HEK293 (cell line): Measurements from ENCODE around the gene DROSHA.

Experiments used
- CTCF ChIA-PET: fragments of 350-600 bp; formaldehyde crosslinking; extraction: SDS; loops from one replicate; lab custom pipeline; 2021; ENCODE audit warnings: antibody characterized with exemption; lab: Yijun Ruan, JAX
- POLR2A ChIA-PET: fragments of 300-600 bp; formaldehyde crosslinking; extraction: SDS; loops from one replicate; lab custom pipeline; 2020; ENCODE audit warnings: antibody characterized with exemption, inconsistent platforms; lab: Yijun Ruan, JAX
- H3K27ac ChIP-seq: fragments of 200-500 bp; sonication (Bioruptor generic); 2 replicates; pipeline ENCODE4 v1.5.1; 2014; ENCODE audit warnings: low read depth, low read length, control low read depth, inconsistent platforms; ENCODE audit errors: extremely low read depth
- H3K36me3 ChIP-seq, 2 experiments: fragments of 200-500 bp in 1 of 2; sonication (Bioruptor generic) in 1 of 2; 1 replicate in 1 of 2; 2 replicates in 1 of 2; pipeline ENCODE4 v1.5.1; 2014 to 2017; ENCODE audit warnings: inconsistent platforms in 2 of 2, low read length in 2 of 2; ENCODE audit not compliant: control insufficient read depth in 2 of 2, insufficient read depth in 1 of 2
- H3K4me1 ChIP-seq: fragments of 200-500 bp; sonication (Bioruptor generic); 2 replicates; pipeline ENCODE4 v1.5.1; 2014; ENCODE audit warnings: mild to moderate bottlenecking, low read length, inconsistent platforms; ENCODE audit not compliant: control insufficient read depth, insufficient read depth
- H3K4me3 ChIP-seq: 2 replicates; pipeline ENCODE4 v1.5.1; 2011; ENCODE audit warnings: low read depth, mild to moderate bottlenecking, control low read depth, low read length, moderate library complexity
- H3K9me3 ChIP-seq: fragments of 200-500 bp; sonication (Bioruptor generic); 2 replicates; pipeline ENCODE4 v1.5.1; 2014; ENCODE audit warnings: low read depth, low read length, inconsistent platforms; ENCODE audit not compliant: control insufficient read depth, insufficient read depth
- BCL11A ChIP-seq: fragments of 450-650 bp; formaldehyde crosslinking; IDR thresholded peaks from 2 replicates; pipeline ENCODE4 v1.5.1; 2016; ENCODE audit warnings: low read depth, missing biosample characterization, missing genetic modification characterization
- GLI4 ChIP-seq: fragments of 450-650 bp; formaldehyde crosslinking; IDR thresholded peaks from 2 replicates; pipeline ENCODE4 v1.5.1; 2016; ENCODE audit warnings: missing biosample characterization, missing genetic modification characterization
- KLF8 ChIP-seq: fragments of 450-650 bp; formaldehyde crosslinking; IDR thresholded peaks from 2 replicates; pipeline ENCODE4 v1.5.1; 2016; ENCODE audit warnings: missing biosample characterization, missing genetic modification characterization
- MEIS1 ChIP-seq: sonication (generic); formaldehyde crosslinking; IDR thresholded peaks from 2 replicates; pipeline ENCODE4 v1.8.1; 2022; ENCODE audit warnings: missing genetic modification reagents, mild to moderate bottlenecking, borderline replicate concordance
- SALL2 ChIP-seq: fragments of 450-650 bp; formaldehyde crosslinking; IDR thresholded peaks from 2 replicates; pipeline ENCODE4 v1.5.0; 2017; ENCODE audit warnings: missing biosample characterization, mild to moderate bottlenecking, missing genetic modification characterization, borderline replicate concordance
- SCRT1 ChIP-seq: fragments of 450-650 bp; formaldehyde crosslinking; IDR thresholded peaks from 2 replicates; pipeline ENCODE4 v1.5.1; 2016; ENCODE audit warnings: missing biosample characterization, missing genetic modification characterization, borderline replicate concordance
- ZBTB7A ChIP-seq: fragments of 450-650 bp; formaldehyde crosslinking; IDR thresholded peaks from 2 replicates; pipeline ENCODE4 v1.5.1; 2016; ENCODE audit warnings: low read depth, missing biosample characterization, missing genetic modification characterization
- ZFP69B ChIP-seq: fragments of 450-650 bp; formaldehyde crosslinking; IDR thresholded peaks from 2 replicates; pipeline ENCODE4 v1.5.1; 2016; ENCODE audit warnings: missing biosample characterization, missing genetic modification characterization
- ZNF221 ChIP-seq: fragments of 450-650 bp; formaldehyde crosslinking; IDR thresholded peaks from 2 replicates; pipeline ENCODE4 v1.5.1; 2017; ENCODE audit warnings: missing biosample characterization, missing genetic modification characterization, borderline replicate concordance
- ZNF223 ChIP-seq: fragments of 450-650 bp; formaldehyde crosslinking; IDR thresholded peaks from 2 replicates; pipeline ENCODE4 v1.5.1; 2016; ENCODE audit warnings: missing biosample characterization, missing genetic modification characterization
- ZNF311 ChIP-seq: fragments of 450-650 bp; formaldehyde crosslinking; IDR thresholded peaks from 2 replicates; pipeline ENCODE4 v1.5.1; 2017; ENCODE audit warnings: missing biosample characterization, missing genetic modification characterization, borderline replicate concordance
- ZNF416 ChIP-seq: fragments of 450-650 bp; formaldehyde crosslinking; IDR thresholded peaks from 2 replicates; pipeline ENCODE4 v1.5.1; 2016; ENCODE audit warnings: missing biosample characterization, missing genetic modification characterization
- ZNF548 ChIP-seq: fragments of 450-650 bp; formaldehyde crosslinking; IDR thresholded peaks from 2 replicates; pipeline ENCODE4 v1.5.1; 2016; ENCODE audit warnings: missing biosample characterization, missing genetic modification characterization
- ZNF658 ChIP-seq: fragments of 450-650 bp; formaldehyde crosslinking; IDR thresholded peaks from 2 replicates; pipeline ENCODE4; 2016; ENCODE audit warnings: missing biosample characterization, missing genetic modification characterization
- ZNF701 ChIP-seq: fragments of 450-650 bp; formaldehyde crosslinking; IDR thresholded peaks from 2 replicates; pipeline ENCODE4 v1.5.1; 2016; ENCODE audit warnings: missing biosample characterization, missing genetic modification characterization
- ZNF76 ChIP-seq: fragments of 450-650 bp; formaldehyde crosslinking; IDR thresholded peaks from 2 replicates; pipeline ENCODE4; 2016; ENCODE audit warnings: low read depth, missing biosample characterization, missing genetic modification characterization, borderline replicate concordance
- ZNF776 ChIP-seq: fragments of 450-650 bp; formaldehyde crosslinking; IDR thresholded peaks from 2 replicates; pipeline ENCODE4 v1.5.0; 2017; ENCODE audit warnings: missing biosample characterization, missing genetic modification characterization, borderline replicate concordance
- ZNF785 ChIP-seq: fragments of 450-650 bp; formaldehyde crosslinking; IDR thresholded peaks from 2 replicates; pipeline ENCODE4 v1.5.1; 2016; ENCODE audit warnings: missing biosample characterization, missing genetic modification characterization
- ZNF830 ChIP-seq: fragments of 450-650 bp; IDR thresholded peaks from 2 replicates; pipeline ENCODE4 v1.5.0; 2018; ENCODE audit warnings: missing biosample characterization, missing genetic modification characterization, low read depth, mild to moderate bottlenecking, moderate library complexity
- TF ChIP-seq, protein P1 (sequence below): fragments of 450-650 bp; formaldehyde crosslinking; IDR thresholded peaks from 2 replicates; pipeline ENCODE4 v1.5.1; 2016; ENCODE audit warnings: missing biosample characterization, missing genetic modification characterization, low read depth
- TF ChIP-seq, protein P2 (sequence below): fragments of 450-650 bp; formaldehyde crosslinking; IDR thresholded peaks from 2 replicates; pipeline ENCODE4 v1.5.1; 2017; ENCODE audit warnings: missing biosample characterization, missing genetic modification characterization
- TF ChIP-seq, protein P3 (sequence below): fragments of 450-650 bp; IDR thresholded peaks from 2 replicates; pipeline ENCODE4 v1.5.1; 2018; ENCODE audit warnings: missing biosample characterization, missing genetic modification characterization
- TF ChIP-seq, protein P4 (sequence below): fragments of 450-650 bp; formaldehyde crosslinking; IDR thresholded peaks from 2 replicates; pipeline ENCODE4 v1.5.1; 2017; ENCODE audit warnings: missing biosample characterization, missing genetic modification characterization

DROSHA gene

DNA sequence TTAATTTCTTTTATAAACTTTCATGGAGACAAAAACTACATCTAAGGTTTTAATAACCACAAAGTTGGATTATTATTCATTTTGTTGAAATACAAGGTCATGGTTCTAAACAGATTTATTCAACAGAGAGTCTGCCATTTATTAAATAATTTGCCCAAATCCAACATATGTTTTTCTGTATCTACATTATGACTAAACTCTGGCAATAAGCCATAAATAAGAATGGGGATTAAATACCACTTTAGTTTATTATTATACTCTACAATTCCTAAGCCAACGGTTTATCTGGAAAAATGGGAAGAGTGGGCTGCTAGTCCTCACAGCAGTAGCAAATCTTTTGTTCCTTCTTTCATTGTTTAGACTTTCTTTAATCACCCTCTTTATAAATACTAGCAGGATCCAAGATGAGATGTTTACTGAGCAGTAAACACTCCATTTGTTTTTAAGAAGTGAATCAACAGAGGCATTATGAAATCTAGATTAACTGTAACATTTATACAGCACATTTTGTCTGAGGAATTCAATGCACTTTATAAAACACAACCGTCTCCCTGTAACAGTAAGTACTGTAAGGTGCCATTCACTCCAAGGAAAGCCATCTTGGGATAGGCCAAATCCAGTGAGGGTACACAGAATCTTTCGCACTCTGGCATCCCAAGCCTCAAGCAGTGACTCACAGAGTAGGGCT lies 89.7 kb downstream of the DROSHA start:
- Histone ChIP-seq H3K4me1 (no peaks in the 10 kb centered on the region), H3K36me3 (peaks cover 25 to 48% of the 10 kb centered on the region in 2 experiments), H3K27ac (no peak overlapping the region), H3K4me3 (no peak overlapping the region), H3K9me3 (no peaks in the 10 kb centered on the region)
- ChIA-PET POLR2A (no interaction called here), CTCF (no interaction called here)
- no peak for TF ChIP-seq SALL2 (tag by site-specific recombination)
- no peak for TF ChIP-seq ZNF223 (tag by site-specific recombination)
- no peak for TF ChIP-seq ZNF830 (tag by site-specific recombination)
- TF ChIP-seq SCRT1 (tag by site-specific recombination), result no peak
- no peak for TF ChIP-seq ZNF311
- TF ChIP-seq ZNF221, result no peak
- TF ChIP-seq ZFP69B, result no peak
- TF ChIP-seq ZNF658 (tag by site-specific recombination), result no peak
- TF ChIP-seq BCL11A (tag by site-specific recombination), result no peak
- TF ChIP-seq, protein P1, sequence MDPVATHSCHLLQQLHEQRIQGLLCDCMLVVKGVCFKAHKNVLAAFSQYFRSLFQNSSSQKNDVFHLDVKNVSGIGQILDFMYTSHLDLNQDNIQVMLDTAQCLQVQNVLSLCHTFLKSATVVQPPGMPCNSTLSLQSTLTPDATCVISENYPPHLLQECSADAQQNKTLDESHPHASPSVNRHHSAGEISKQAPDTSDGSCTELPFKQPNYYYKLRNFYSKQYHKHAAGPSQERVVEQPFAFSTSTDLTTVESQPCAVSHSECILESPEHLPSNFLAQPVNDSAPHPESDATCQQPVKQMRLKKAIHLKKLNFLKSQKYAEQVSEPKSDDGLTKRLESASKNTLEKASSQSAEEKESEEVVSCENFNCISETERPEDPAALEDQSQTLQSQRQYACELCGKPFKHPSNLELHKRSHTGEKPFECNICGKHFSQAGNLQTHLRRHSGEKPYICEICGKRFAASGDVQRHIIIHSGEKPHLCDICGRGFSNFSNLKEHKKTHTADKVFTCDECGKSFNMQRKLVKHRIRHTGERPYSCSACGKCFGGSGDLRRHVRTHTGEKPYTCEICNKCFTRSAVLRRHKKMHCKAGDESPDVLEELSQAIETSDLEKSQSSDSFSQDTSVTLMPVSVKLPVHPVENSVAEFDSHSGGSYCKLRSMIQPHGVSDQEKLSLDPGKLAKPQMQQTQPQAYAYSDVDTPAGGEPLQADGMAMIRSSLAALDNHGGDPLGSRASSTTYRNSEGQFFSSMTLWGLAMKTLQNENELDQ (tag by site-specific recombination), result no peak
- TF ChIP-seq GLI4 (tag by site-specific recombination), result no peak

DNA sequence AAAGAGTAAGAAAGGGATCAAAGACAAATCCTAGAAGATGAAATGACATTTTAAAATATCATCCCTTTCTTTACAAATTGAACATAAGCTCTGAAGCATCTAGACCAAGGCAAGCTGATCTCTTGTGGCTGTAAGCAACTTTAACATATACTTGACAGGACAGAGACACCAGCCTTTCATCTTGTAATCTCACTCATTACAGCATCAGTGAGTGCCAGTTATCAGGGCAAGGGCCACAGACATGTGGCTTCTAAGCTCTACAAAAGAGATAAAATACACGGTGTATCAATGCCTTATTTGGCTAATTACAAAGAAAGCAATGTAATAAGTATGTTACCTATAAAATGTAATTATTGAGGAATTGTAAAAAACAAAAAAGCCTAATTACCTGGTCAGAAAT lies 95.0 kb downstream of the DROSHA start:
- no peaks in the 10 kb centered on the region for H3K4me1 ChIP-seq
- TF ChIP-seq KLF8 (tag by site-specific recombination) (no peak), ZNF776 (tag by site-specific recombination) (no peak)
- TF ChIP-seq, protein P2, sequence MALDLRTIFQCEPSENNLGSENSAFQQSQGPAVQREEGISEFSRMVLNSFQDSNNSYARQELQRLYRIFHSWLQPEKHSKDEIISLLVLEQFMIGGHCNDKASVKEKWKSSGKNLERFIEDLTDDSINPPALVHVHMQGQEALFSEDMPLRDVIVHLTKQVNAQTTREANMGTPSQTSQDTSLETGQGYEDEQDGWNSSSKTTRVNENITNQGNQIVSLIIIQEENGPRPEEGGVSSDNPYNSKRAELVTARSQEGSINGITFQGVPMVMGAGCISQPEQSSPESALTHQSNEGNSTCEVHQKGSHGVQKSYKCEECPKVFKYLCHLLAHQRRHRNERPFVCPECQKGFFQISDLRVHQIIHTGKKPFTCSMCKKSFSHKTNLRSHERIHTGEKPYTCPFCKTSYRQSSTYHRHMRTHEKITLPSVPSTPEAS (tag by site-specific recombination), result 0 out of 2 replicates have a peak, but pooled peaks have one; percentile 1
- TF ChIP-seq, all 188 proteins: peak for 1
- no peak overlapping the region for H3K27ac ChIP-seq
- no peak overlapping the region for H3K4me3 ChIP-seq
- H3K9me3 ChIP-seq, result no peaks in the 10 kb centered on the region
- POLR2A ChIA-PET, result no interaction called here
- peaks cover 25 to 63% of the 10 kb centered on the region in 2 experiments for H3K36me3 ChIP-seq
- CTCF ChIA-PET, result interaction anchor here (0.6 kb wide), 1 partner anchor 889 kb away, joined by 3 read pairs; no protein-coding TSS in a partner anchor

DNA sequence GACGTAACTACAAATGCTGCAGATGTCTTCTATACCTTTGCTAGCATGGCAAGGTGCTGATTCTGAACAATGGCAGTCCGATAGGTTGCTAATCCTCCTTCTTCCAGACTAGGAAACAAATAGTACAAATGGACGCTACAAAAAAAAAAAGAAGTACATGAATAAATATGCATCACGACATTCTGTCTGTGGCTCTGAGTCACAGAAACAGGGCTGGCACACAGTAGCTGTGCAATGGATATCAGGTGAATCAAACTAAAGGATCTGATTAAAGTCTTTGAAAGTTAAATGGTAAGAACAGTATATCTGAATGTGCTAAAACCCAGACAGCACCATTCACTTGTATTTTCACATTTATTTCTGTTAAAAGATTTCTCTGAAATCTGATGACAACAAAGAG lies 96.2 kb downstream of the DROSHA start:
- Histone ChIP-seq H3K36me3 (peaks cover 31 to 70% of the 10 kb centered on the region in 2 experiments), H3K4me1 (no peaks in the 10 kb centered on the region), H3K27ac (no peak overlapping the region), H3K4me3 (no peak overlapping the region), H3K9me3 (no peaks in the 10 kb centered on the region)
- CTCF ChIA-PET, result no interaction called here
- TF ChIP-seq ZNF830 (tag by site-specific recombination) (no peak), ZNF658 (tag by site-specific recombination) (no peak), ZNF785 (tag by site-specific recombination) (no peak), MEIS1 (no peak), ZNF548 (tag by site-specific recombination) (no peak), ZNF416 (tag by site-specific recombination) (no peak), ZBTB7A (no peak), ZNF76 (no peak), ZNF701 (tag by site-specific recombination) (no peak)
- TF ChIP-seq, protein P3, sequence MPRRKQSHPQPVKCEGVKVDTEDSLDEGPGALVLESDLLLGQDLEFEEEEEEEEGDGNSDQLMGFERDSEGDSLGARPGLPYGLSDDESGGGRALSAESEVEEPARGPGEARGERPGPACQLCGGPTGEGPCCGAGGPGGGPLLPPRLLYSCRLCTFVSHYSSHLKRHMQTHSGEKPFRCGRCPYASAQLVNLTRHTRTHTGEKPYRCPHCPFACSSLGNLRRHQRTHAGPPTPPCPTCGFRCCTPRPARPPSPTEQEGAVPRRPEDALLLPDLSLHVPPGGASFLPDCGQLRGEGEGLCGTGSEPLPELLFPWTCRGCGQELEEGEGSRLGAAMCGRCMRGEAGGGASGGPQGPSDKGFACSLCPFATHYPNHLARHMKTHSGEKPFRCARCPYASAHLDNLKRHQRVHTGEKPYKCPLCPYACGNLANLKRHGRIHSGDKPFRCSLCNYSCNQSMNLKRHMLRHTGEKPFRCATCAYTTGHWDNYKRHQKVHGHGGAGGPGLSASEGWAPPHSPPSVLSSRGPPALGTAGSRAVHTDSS (tag by site-specific recombination), result no peak
- TF ChIP-seq, protein P4, sequence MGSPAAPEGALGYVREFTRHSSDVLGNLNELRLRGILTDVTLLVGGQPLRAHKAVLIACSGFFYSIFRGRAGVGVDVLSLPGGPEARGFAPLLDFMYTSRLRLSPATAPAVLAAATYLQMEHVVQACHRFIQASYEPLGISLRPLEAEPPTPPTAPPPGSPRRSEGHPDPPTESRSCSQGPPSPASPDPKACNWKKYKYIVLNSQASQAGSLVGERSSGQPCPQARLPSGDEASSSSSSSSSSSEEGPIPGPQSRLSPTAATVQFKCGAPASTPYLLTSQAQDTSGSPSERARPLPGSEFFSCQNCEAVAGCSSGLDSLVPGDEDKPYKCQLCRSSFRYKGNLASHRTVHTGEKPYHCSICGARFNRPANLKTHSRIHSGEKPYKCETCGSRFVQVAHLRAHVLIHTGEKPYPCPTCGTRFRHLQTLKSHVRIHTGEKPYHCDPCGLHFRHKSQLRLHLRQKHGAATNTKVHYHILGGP (tag by site-specific recombination), result no peak
- POLR2A ChIA-PET, result no interaction called here
